DOHH2 (cell line): ENCODE data around the gene ERC2.

Experiments
- CTCF ChIP-seq: fragments of 200-600 bp; sonication (generic); IDR thresholded peaks from one replicate; pipeline ENCODE4 v1.5.1; 2014; ENCODE audit warnings: antibody characterized with exemption, mild to moderate bottlenecking, low read depth, low read length; ENCODE audit not compliant: poor library complexity, severe bottlenecking
- EZH2phosphoT487 ChIP-seq: fragments of 200-600 bp; sonication (generic); IDR thresholded peaks from 2 replicates; pipeline ENCODE4 v1.6.1; 2017; ENCODE audit warnings: borderline replicate concordance, mild to moderate bottlenecking, antibody characterized with exemption, low read length, moderate library complexity, mixed read lengths

- TF ChIP-seq CTCF (no peak), EZH2phosphoT487 (no peak)
These were observed 573.7 kb downstream of the ERC2 start for GRCh38 chr3:55894605-55895004.
